ENCODE data around the gene ADAMTS13.
A peak's percentile ranks its signal among the peaks of the same experiment; 100 is the strongest.
"Not testable (repeated sequence)": the region's sequence is repeated elsewhere in the genome, so short reads cannot be mapped to it uniquely, and the experiment has no call there.

Gene ADAMTS13

GRCh38 chr9:133421615-133422542 lies at the start of gene ADAMTS13:
Gene ADAMTS13, plus strand, starts transcription at chr9:133422367. Its CDS starts 77 bp downstream, at chr9:133422444.
- DNase-seq (ENCODE audit: low read depth): no peak

DNA sequence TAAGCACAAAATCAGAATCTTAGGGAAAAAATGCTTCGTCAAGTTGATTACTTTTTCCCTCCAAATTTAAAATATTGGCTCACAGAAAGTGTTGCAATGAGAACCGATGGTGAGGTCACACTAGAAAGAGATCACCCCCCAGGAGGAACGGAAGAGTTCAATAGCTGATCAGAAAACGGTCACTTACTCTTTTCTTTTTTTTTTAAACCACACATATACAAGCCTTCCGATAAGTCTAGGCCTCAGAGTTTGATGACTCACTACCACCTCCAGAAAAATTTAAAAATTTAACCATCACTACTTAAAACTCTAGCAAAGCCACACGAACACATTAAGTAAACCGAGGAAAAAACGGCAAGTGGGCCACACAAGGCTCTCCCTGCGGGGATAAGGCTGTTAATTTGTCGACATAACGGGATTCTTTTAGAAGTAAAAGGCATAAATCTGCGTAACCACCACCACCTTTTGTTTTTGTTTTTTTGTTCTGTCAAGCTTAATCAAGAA lies 47.5 kb upstream of the ADAMTS13 start:
- DNase-seq (ENCODE audit: low read depth): no peak

DNA sequence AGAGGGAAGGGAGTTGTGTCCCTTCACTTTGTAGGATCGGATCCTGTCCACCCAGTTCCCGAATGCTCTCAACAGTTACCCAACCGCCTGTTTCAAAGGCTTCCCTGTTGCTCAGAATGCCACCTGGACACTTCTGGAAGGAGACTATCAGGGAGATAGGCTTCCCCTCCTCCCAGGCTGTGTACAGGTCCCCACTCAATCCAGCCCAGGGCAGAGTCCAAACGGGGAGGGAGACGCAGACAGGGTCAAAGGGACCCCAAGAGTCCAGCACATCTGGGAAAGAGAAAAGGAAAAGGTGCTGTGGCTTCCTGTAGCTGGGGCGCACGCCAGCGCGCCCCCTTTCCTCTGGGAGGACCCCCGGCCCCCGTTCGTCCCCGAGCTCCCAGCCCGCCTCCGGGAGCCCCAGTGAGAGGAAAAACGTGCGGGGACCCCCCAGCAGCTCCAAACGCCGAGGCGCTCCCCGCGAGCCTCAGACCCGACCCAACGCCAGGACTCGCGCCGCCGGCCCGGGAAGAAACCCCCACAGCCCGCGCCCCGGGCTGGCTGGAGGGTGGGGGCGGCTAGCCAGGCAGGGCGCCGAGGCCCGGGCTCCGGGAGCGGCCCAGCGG lies 46.9 kb upstream of the ADAMTS13 start:
- no peak for DNase-seq (ENCODE audit: low read depth)

- peak; percentile 90 for DNase-seq (ENCODE audit: low read depth)
These were observed 46.2 kb upstream of the ADAMTS13 start, which contains the start of the genes STKLD1 and SURF4 for GRCh38 chr9:133375724-133376654. Gene STKLD1, plus strand, starts transcription at chr9:133376366. Its CDS starts 108 bp downstream, at chr9:133376474. Gene SURF4, minus strand, starts transcription at chr9:133376060. Its CDS starts 91 bp downstream, at chr9:133375969.

GRCh38 chr9:133377280-133377679 lies 44.9 kb upstream of the ADAMTS13 start:
- DNase-seq (ENCODE audit: low read depth): not testable (repeated sequence)

DNA sequence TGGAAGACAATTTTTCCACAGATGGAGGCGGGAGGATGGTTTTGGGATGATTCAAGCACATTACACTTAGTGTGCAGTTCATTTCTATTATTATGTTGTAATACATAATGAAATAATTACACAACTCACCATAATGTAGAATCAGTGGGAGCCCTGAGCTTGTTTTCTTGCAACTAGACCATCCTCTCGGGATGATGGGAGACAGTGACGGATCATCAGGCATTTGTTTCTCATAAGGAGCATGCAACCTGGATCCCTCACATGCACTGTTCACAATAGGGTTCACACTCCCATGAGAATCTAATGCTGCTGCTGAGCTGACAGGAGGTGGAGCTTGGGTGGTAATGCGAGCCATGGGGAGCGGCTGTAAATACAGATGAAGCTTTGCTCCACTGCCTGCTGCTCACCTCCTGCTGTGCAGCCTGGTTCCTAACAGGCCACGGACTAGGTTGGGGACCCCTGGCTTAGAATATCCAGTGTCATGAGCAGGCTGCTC lies 44.4 kb upstream of the ADAMTS13 start:
- no peak for DNase-seq (ENCODE audit: low read depth)

DNA sequence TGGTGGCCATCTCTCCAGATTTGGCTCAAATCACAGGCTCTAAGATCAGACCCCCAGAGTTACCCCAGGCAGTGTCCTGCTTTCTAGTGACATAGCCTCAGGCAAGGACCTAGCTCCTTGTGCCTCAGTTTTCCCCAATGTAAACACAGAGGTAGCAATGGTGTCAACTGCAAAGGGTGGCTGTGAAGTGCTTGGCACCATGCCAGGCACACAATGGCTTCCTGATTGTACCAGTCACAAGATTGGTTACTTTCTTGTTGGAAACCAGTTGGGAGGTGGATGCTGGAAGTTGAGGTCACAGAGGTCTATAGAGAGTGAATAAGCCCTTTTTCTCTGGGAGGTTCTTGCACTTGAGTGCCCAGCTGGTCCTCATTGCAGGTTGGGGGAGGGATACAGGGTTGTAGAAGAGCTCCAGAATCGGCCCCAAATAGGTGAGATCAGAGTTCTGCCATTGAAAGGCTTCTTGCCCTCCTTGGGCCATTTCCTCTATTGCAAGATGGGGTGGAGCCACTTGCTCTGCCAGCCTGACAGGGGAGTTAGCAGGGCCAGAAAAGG lies 43.7 kb upstream of the ADAMTS13 start:
- DNase-seq (ENCODE audit: low read depth): no peak

DNA sequence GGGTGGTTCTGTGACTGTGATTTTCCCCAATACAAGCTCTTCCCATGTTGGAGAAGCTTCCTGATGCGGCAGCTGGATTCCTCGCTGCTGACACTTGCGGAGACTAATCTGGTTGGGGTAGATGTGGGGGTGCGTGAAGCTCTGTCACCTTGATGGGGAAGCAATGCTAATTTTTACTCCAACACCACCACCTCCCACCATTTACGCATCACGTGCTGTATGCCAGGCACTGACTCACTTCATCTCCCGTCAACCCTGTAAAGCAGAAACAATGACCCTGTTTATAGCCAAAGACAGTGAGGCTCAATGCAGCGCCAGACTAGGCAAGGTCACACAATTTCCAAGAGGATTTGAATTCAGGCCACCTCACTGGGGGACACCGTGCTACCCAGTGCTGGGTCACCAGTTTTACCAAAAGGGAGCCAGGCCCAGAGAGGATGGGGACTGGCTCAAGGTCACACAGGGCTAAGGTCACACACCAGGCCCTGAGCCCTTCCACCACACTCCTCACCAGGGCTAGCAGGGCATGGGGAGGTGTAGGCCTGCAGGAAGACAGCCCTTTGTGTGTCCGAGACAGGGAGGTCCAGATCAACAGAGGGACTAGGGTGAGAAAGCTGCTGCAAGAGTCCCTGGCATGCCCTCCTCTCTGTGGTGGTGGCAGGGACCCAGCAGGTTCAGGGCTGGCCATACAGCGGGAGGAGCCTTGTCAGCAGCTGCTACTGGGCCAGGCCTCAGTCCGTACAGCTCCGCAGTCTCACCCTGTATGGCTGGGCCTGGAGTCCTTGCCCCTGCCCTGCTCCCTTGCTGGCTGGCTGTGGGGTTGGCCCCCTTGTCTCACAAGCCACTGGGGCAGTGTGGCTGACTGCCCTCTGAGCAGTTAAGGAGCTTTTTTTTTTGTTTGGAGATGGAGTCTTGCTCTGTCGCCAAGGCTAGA lies 42.7 kb upstream of the ADAMTS13 start:
- DNase-seq (ENCODE audit: low read depth): no peak

GRCh38 chr9:133380734-133381133 lies 41.4 kb upstream of the ADAMTS13 start:
- DNase-seq (ENCODE audit: low read depth): no peak

DNA sequence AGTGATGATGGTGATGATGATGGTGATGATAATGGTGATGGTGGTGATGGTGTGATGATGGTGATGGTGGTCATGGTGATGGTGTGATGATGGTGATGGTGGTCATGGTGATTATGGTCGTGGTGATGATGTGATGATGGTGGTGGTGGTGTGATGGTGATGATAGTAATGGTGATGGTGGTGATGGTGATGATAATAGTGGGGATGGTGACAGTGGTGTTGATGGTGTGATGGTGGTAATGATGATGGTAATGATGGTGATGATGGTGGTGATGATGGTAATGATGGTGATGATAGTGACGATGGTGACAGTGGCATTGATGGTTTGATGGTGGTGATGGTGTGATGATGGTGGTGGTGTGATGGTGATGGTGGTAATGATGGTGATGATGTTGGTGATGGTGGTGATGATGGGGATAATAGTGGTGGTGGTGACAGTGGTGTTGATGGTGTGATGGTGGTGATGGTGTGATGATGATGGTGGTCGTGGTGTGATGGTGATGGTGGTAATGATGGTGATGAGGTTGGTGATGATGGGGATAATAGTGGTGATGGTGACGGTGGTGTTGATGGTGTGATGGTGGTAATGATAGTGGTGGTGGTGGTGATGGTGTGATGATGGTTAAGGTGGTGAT lies 39.5 kb upstream of the ADAMTS13 start:
- DNase-seq (ENCODE audit: low read depth): no peak

- DNase-seq (ENCODE audit: low read depth): no peak
These were observed 38.7 kb upstream of the ADAMTS13 start for GRCh38 chr9:133383438-133383837.

DNA sequence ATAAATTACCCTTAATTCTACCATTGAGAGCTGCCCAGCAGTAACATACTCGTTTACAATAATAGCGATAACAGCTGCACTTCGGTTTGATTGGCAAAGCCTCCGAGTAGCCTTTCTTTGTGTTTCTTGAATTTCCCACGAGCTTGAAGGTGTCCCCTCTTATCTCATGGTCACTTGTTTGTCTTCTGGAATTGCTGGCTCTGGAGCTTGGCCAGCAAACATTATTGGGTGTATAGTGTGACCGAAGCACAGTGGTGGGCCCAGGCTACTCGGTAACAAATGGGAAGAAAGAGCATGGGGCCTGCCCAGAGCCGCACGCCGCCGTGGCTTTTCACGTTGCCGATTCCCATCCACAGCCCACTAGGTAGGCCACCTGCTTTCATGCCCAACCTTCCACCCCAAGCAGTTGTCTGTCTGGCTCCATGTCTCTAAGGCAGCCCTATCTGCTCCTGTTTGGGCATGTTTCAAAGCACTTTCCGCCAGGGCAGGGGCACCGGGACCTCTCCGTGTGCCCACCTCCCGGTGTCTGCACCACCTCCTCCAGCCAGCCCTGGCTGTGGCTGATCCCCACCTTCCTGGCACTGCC lies 37.3 kb upstream of the ADAMTS13 start:
- DNase-seq (ENCODE audit: low read depth): no peak

- DNase-seq (ENCODE audit: low read depth): no peak
These were observed 36.7 kb upstream of the ADAMTS13 start for GRCh38 chr9:133385452-133385851.

DNA sequence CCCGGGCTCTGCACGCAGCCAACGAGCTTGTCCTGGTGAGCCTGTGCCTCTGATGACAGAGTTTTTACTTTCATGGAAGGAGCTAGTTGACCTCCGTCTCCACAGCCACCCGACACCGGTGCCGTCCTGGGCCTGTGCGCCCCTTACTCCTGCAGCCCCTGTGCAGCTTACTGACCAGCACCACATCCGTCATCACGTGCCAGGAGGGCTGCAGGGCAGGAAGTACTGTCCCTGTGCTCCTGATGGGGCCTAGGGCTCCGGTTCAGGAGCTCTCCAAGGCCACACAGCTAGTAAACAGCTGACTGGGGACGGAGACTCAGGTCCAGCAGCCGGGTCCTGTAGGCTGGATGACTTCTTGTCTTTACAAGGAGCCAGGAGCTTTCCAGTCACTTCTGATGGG lies 35.8 kb upstream of the ADAMTS13 start:
- no peak for DNase-seq (ENCODE audit: low read depth)

DNA sequence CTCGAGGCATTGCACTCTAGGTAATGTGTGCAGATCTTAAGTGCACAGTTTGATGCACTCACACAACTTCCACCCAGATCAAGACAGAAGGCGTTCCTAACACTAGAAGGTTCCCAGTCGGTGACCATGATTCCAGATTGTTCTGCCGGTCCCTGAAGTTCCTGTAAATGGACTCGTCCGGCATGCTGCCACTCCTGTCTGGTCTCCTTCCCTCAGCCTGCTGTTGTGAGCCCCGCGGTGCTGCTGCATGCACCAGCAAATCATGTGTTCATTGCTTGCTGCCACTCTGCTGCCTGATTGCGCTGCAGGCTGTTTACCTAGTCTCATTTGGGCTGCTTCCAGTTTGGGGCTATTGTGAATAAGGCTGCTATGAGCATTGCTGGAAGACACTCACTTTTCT lies 34.5 kb upstream of the ADAMTS13 start:
- no peak for DNase-seq (ENCODE audit: low read depth)

GRCh38 chr9:133389025-133389557 lies 33.1 kb upstream of the ADAMTS13 start:
- DNase-seq (ENCODE audit: low read depth): no peak

DNA sequence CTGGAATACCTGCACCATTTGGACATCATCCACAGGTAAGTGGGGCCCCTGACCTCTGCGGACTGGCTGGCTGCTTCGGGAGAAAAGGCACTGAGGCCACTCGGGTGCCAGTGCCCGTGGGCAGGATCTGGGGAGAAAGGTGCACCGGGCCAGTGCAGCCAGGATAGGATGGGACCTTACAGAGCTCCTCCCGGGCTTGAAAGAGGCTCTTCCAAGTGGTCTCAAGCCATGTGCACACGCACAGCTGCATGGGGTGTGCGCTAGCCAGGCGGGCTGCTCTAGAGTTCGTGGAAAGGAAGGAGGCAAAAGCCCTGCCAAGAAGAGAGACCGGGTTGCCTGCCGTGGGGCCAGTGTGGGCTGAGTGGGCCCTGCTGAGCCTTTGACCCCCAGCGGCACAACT lies 32.6 kb upstream of the ADAMTS13 start:
- no peak for DNase-seq (ENCODE audit: low read depth)

DNA sequence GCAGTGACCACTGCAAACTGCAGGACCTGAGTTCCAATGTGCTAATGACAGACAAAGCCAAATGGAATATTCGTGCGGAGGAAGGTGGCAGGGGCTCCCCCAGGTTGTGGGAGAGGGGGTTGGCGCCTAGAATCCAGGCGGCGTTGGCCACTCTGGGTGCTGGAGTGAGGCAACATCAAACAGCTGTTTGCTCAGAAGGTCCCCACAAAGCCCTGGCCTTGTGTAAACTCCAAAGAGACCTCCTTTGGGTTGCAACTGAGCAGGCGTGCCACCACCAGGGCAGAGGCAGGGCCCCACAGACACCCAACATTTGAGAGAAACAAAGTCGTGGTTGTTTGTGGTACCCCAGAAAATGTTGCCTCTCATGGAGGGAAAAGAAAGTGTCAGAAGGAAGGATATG lies 31.5 kb upstream of the ADAMTS13 start:
- DNase-seq (ENCODE audit: low read depth): no peak

- not testable (repeated sequence) for DNase-seq (ENCODE audit: low read depth)
These were observed 30.7 kb upstream of the ADAMTS13 start for GRCh38 chr9:133391449-133391848.

All from stimulated activated CD8-positive, alpha-beta memory T cell treated with anti-CD3 and anti-CD28 coated beads, Interleukin-15, amount 100 ng/mL, for 1 hour (primary cell).